Measurements from ENCODE around the gene MATCAP1. TPM values are rescaled to one million over a fixed set of nuclear protein-coding genes. Genes with fewer than 3 reads are reported as not detected.
A peak's percentile ranks its signal among the peaks of the same experiment; 100 is the strongest.

Gene MATCAP1
- 10 to 100 TPM; 24.8 to 35.1 (median 29.2) TPM for total RNA-seq
- long read RNA-seq, donor 1, partial matches to known transcripts: 3 of 17 reads
- long read RNA-seq, donor 1, other reads (novel, unspliced or antisense): 12 of 17 reads
- long read RNA-seq, donor 2, partial matches to known transcripts: 0 of 2 reads
- long read RNA-seq, donor 2, other reads (novel, unspliced or antisense): 2 of 2 reads

- H3K4me1 ChIP-seq (ENCODE audit: low read depth): peaks cover 25% of the 10 kb centered on the region
- peak; percentile 92 for ATAC-seq
- peak; percentile 93 to 96 (median 95) for DNase-seq
- intact Hi-C loops (cut with DNase I, micrococcal nuclease): loop anchor here in 1 of 2 donors (10.0 kb wide), 1 partner anchor 209 kb away; no protein-coding TSS in a partner anchor
- peak within 1 kb of the TSS; percentile 43 for H3K4me3 ChIP-seq
- no peaks in the 10 kb centered on the region for H3K9me3 ChIP-seq
- no peak for TF ChIP-seq CTCF (IDR thresholded peaks at IDR 0.05)
- H3K36me3 ChIP-seq (ENCODE audit: low read depth): no peaks in the 10 kb centered on the region
Measured at GRCh38 chr16:67183627-67184452, at the start of gene MATCAP1. TSS of gene MATCAP1 (minus strand) at chr16:67183963. CDS start at chr16:67180610, 3,353 bp downstream.

- H3K4me1 ChIP-seq (ENCODE audit: low read depth): peaks cover 8% of the 10 kb centered on the region
- no peaks in the 10 kb centered on the region for H3K9me3 ChIP-seq
- ATAC-seq (no peak), DNase-seq (peak in 2 of 3 donors; percentile 17 to 42)
- H3K36me3 ChIP-seq (ENCODE audit: low read depth): peaks cover 4% of the 10 kb centered on the region
- TF ChIP-seq CTCF (IDR thresholded peaks at IDR 0.05): no peak
- no peak overlapping the region for H3K4me3 ChIP-seq
- intact Hi-C loops (cut with DNase I, micrococcal nuclease): no loop called here
Measured at GRCh38 chr16:67230809-67231660, 47.3 kb upstream of the MATCAP1 start.

- intact Hi-C loops (cut with DNase I, micrococcal nuclease): no loop called here
- Histone ChIP-seq H3K4me1 (ENCODE audit: low read depth) (peaks cover 8% of the 10 kb centered on the region), H3K36me3 (ENCODE audit: low read depth) (peaks cover 4% of the 10 kb centered on the region), H3K9me3 (no peaks in the 10 kb centered on the region), H3K4me3 (no peak overlapping the region)
- no peak for TF ChIP-seq CTCF (IDR thresholded peaks at IDR 0.05)
- ATAC-seq: no peak
- peak in 2 of 3 donors; percentile 34 to 51 for DNase-seq
Measured at GRCh38 chr16:67229906-67230808, 46.4 kb upstream of the MATCAP1 start.

GRCh38 chr16:67228905-67229304 lies 45.1 kb upstream of the MATCAP1 start:
- ATAC-seq (no peak), DNase-seq (peak in 2 of 3 donors; percentile 20 to 38)
- H3K9me3 ChIP-seq: no peaks in the 10 kb centered on the region
- no peak for TF ChIP-seq CTCF (IDR thresholded peaks at IDR 0.05)
- H3K4me1 ChIP-seq (ENCODE audit: low read depth): peaks cover 8% of the 10 kb centered on the region
- H3K36me3 ChIP-seq (ENCODE audit: low read depth): peaks cover 4% of the 10 kb centered on the region
- H3K4me3 ChIP-seq: no peak overlapping the region
- intact Hi-C loops (cut with DNase I, micrococcal nuclease): no loop called here
